Stimulated activated CD8-positive, alpha-beta memory T cell treated with anti-CD3 and anti-CD28 coated beads, Interleukin-7, amount 100 ng/mL, for 48 hours (primary cell): ENCODE measurements around the gene ABHD2.

ENCODE experiments used
- DNase-seq, 2 donors: peaks; one replicate each; pipeline ENCODE4 v3.0.0-alpha.2; 2020; ENCODE audit warnings: low read depth in 1 of 2; ENCODE audit errors: extremely low read depth in 1 of 2

The ABHD2 gene

GRCh38 chr15:89161666-89162065, 73.4 kb downstream of the ABHD2 start:
- DNase-seq: no peak

GRCh38 chr15:89163271-89164055, 75.2 kb downstream of the ABHD2 start:
- no peak for DNase-seq

DNA sequence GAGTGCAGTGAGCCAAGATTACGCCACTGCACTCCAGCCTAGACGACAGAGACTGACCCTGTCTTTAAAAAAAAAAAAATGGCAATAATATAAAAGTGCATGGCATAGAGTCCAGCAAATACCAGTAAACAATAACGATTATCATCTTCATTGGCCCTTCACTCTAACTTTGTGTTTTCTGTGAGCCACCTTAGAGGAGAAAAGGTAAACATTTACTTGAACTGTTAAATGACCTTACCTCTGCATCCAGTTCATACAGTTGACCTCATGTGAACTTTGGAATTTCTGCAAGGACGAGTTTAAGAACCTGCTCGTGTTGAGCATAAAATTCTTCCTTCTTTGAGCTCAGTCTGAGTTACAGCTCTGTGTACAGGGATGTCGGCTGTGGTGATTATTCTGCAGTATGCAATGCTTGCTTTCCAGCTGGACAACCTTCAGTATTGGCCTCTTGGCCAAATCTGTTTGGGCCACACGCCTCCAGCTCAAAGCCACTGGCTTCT, 76.5 kb downstream of the ABHD2 start:
- DNase-seq: no peak

DNA sequence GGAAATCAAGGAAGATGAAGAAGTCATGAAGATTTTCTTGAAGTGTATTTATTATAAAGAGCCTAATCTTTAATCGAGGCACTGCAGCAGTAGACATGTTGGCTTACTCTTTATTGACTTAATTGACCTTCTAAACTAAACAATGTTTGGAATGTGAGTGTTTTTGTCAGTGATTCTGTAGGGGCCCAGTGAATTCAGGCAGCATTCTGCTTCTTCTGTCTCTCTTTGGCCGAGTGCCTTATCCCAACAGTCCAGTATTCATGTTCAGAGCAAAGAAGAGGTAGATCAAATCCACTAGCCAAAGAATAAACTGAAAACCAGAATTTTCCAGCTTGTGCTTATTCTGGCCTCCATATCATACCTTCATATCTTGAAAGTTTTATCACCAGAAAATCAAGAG, 77.4 kb downstream of the ABHD2 start:
- DNase-seq: no peak

- DNase-seq: peak; percentile 41 to 63
Observed at GRCh38 chr15:89167267-89168176, 79.3 kb downstream of the ABHD2 start.

GRCh38 chr15:89168316-89168833, 80.1 kb downstream of the ABHD2 start:
- DNase-seq: no peak

DNA sequence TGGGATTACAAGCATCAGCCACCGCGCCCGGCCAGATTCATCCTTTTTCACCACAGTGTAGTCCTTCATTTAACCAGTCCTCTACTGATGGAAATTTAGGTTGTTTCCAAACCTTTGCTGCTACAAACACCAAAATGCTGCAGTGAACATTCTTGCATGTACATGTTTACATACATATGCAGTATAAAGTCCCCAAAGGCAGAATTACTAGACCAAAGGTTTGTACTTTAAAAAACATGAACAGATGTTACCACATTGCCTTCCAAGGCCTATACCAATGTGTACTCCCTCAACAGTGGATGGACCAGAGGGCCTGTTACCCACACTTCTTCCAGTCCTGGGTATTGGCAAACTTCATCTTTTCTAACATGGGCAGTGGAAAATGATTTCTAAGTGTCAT, 82.1 kb downstream of the ABHD2 start:
- DNase-seq: no peak

GRCh38 chr15:89171136-89172072, 83.1 kb downstream of the ABHD2 start:
- DNase-seq: peak in 1 of 2 donors; percentile 18

DNA sequence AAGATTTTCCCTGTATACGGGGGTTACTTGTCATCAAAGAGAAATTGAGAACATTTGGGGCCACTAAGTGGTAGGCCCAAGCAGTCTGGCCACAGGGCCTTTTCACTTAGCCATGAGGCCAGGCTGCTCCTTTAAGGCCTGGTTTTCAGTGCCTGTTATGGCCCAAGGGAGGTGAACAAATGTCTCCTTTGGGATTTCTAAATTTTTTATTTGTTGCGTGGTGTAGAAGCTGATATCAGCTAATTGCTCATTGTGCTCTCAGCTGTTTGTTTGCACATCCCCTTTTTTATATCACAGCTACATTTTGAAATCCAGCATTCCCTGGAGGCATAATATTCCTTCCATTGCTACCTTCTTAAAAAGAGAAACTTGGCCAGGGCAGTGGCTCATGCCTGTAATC, 84.7 kb downstream of the ABHD2 start:
- no peak for DNase-seq

GRCh38 chr15:89174476-89174875, 86.2 kb downstream of the ABHD2 start:
- no peak for DNase-seq

- DNase-seq: no peak
Observed at GRCh38 chr15:89175617-89176191, 87.4 kb downstream of the ABHD2 start.

DNA sequence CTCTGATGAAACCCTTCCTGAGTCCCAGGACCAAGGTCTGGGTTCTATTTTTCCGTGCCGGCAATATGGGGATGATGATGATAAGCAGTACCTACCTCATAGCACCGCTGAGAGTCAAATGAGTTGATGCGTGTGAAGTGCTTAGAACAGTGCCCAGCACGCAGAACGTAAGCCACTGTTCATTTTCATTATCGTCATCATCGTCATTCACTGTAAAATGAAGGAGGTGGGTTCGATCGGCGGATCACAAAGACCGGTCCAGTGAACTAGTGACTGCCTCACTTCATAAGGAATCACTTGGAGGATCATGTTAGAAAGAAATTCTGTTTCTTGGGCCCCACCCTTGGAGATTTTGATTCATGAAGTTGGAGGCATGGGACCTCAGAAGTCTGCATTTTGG, 88.9 kb downstream of the ABHD2 start:
- DNase-seq: no peak

DNA sequence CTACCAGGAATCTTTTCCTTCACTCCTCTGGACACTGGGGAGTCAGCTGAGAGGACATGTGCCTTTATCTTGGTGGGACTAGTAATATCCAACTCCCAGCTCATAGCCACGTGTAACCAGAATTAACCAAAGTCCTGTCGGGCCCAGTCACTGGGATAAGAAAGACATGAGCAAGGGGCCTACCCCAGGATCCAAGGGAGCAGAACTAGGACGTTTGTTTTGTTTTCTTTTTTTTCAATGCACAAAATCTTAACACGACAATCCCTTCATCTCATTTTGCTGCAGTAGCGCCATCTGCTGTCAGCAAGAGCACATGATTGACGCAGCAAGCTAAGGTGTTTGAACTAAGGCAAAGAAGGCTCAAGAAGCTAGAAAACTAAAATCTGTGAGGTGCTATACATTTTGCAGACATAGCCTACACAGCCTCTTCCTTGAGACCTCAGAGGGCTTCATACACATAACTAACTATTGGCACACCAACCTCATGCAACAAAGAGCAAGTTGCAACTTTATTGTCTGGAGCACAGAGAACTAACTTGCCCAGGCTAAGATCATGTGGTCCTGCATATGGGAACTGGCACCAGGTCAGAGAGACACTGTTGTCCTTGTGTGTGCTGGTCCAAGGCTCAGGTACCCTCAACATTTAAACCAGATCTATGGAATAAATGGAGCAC, 89.5 kb downstream of the ABHD2 start:
- DNase-seq: peak in 1 of 2 donors; percentile 49

- DNase-seq: no peak
Observed at GRCh38 chr15:89178307-89178977, 90.2 kb downstream of the ABHD2 start.

DNA sequence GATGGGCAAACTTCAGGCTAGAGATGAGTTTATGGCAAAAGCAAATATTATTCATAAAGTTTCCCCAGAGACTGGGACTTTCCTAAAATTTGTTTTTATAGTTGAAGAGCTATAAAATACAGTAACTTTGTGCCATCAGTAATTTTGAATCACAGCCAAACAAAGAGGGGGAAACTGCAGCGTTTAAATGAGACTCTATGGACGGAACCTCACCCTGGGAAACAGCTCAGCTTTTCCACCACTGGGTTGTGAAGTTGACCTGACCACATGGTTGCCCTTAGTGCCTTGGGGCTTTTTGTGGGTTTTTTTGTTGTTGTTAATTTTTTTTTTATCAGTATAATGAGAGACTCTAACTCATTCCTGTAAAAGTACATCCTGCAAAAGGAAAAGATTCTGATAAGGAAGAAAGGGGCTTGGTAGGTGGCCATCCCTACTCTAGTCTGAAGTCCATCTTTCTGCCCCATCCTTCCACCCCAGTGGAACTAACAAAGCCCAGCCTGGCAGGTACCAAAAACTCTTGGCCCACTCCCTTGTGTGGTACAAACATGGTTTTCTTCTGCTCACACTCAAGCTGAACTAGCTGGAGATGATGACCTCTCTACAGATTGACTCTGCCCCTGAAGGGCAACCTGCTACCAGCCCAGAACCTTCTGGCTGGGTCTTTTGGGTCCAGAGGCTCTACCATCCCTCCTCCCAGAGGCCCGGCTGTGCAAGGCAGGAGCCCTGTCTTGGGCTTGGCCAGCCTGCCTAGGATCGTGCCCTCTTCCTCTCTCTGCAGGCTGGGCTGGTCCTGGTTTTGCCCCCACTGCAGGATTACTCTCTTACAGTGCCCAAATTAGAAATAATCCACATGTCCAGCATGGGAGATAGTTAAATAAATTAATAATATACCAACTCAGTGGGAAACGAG, 92.0 kb downstream of the ABHD2 start:
- peak in 1 of 2 donors; percentile 60 for DNase-seq

- no peak for DNase-seq
Observed at GRCh38 chr15:89184357-89184756, 96.1 kb downstream of the ABHD2 start.

DNA sequence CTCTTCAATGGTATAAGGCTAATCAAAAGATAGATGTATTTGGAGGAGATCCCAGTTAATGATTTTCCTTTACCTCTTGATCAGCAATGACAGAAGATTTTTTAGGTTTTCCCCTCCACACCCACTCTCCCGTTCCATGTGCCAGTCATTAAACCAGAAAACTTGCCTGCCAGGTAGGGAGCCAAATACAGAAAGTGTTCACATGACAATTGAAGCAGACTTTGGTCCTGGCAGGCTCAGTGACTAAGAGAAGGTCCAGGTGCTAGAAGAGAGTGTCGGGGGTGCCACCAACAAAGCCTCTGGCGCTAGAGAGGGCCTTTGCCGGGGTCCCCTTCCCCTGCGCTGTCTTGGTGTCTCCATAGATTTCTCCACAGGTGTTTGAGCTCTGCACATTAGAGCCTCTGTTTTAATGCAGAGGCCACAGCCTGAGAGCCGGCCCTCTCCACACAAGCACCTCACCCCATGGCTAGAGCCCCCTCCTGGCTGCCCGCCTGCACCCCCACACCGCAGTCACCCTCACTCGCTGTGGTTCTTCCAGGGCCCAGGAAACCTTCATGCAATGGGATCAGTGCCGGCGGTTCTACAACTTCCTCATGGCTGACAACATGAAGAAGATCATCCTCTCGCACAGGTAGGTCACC, 96.8 kb downstream of the ABHD2 start:
- no peak for DNase-seq
